Kidney epithelial cell (primary cell): ENCODE results near the gene ULK4. TPM values are rescaled to one million over a fixed set of nuclear protein-coding genes. Genes with fewer than 3 reads are reported as not detected.

Source experiments
- DNase-seq: peaks from one replicate; pipeline ENCODE4 v3.0.0-alpha.2; 2010; ENCODE audit warnings: low read depth
- H3K27me3 ChIP-seq: 2 replicates; pipeline ENCODE4 v1.6.0; 2011; ENCODE audit warnings: low read length; ENCODE audit not compliant: control insufficient read depth, insufficient read depth
- H3K36me3 ChIP-seq: 2 replicates; pipeline ENCODE4 v1.5.1; 2011; ENCODE audit warnings: low read length; ENCODE audit not compliant: control insufficient read depth, insufficient read depth
- H3K4me3 ChIP-seq: 2 replicates; pipeline ENCODE4 v1.5.1; 2011; ENCODE audit warnings: low read depth, mild to moderate bottlenecking, control low read depth, low read length
- CTCF ChIP-seq: IDR thresholded peaks from 2 replicates; pipeline ENCODE4 v1.5.1; 2011; ENCODE audit warnings: mild to moderate bottlenecking, moderate library complexity, low read length, control low read depth, inconsistent platforms; ENCODE audit not compliant: insufficient read depth, poor library complexity, severe bottlenecking
- total RNA-seq: library from RNA; depleted of rRNA; stranded (reverse); fragments of >200 nt; gene quantifications from 2 replicates; pipeline ENCODE4 v1.2.3, GENCODE V29; 2015

The ULK4 gene
- total RNA-seq, 1 donor from 2014 or later, result 18.3 TPM

- Histone ChIP-seq H3K36me3 (no peaks in the 10 kb centered on the region), H3K27me3 (no peaks in the 10 kb centered on the region), H3K4me3 (no peak overlapping the region)
- no peak for TF ChIP-seq CTCF
- DNase-seq, result no peak
These were observed 710.3 kb downstream of the ULK4 start for GRCh38 chr3:41251593-41251992.

GRCh38 chr3:41250825-41251224 is 711.1 kb downstream of the ULK4 start:
- Histone ChIP-seq H3K4me3 (no peak overlapping the region), H3K36me3 (no peaks in the 10 kb centered on the region), H3K27me3 (no peaks in the 10 kb centered on the region)
- no peak for TF ChIP-seq CTCF
- DNase-seq, result no peak

GRCh38 chr3:41249318-41249717 is 712.6 kb downstream of the ULK4 start:
- TF ChIP-seq CTCF, result no peak
- DNase-seq, result no peak
- no peaks in the 10 kb centered on the region for H3K27me3 ChIP-seq
- H3K36me3 ChIP-seq, result no peaks in the 10 kb centered on the region
- H3K4me3 ChIP-seq, result no peak overlapping the region

- no peak for DNase-seq
- Histone ChIP-seq H3K27me3 (no peaks in the 10 kb centered on the region), H3K4me3 (no peak overlapping the region)
These were observed 713.4 kb downstream of the ULK4 start for GRCh38 chr3:41248525-41248924.

GRCh38 chr3:41247055-41248004 is 714.6 kb downstream of the ULK4 start:
- Histone ChIP-seq H3K36me3 (no peaks in the 10 kb centered on the region), H3K4me3 (no peak overlapping the region), H3K27me3 (no peaks in the 10 kb centered on the region)
- TF ChIP-seq CTCF, result no peak
- no peak for DNase-seq

More at GRCh38 chr3:41248525-41248924, 713.4 kb downstream of the ULK4 start:
- no peaks in the 10 kb centered on the region for H3K36me3 ChIP-seq
- TF ChIP-seq CTCF, result no peak
